Epithelial cell of esophagus (primary cell): ENCODE data around the gene ASB8.

Experiments used
- DNase-seq: peaks from one replicate; pipeline ENCODE4 v3.0.0; 2010; ENCODE audit warnings: low read depth
- H3K4me3 ChIP-seq: 2 replicates; pipeline ENCODE4 v1.5.1; 2011; ENCODE audit warnings: mild to moderate bottlenecking, low read length, control low read depth
- CTCF ChIP-seq: IDR thresholded peaks from 2 replicates; pipeline ENCODE4 v1.5.1; 2011; ENCODE audit warnings: low read depth, mild to moderate bottlenecking, low read length, control low read depth, inconsistent platforms; ENCODE audit not compliant: insufficient read depth; ENCODE audit errors: missing control alignments

ASB8 gene

GRCh38 chr12:48143898-48144297, 13.4 kb downstream of the ASB8 start:
- no peak for DNase-seq
- no peak overlapping the region for H3K4me3 ChIP-seq
- TF ChIP-seq CTCF: no peak

DNA sequence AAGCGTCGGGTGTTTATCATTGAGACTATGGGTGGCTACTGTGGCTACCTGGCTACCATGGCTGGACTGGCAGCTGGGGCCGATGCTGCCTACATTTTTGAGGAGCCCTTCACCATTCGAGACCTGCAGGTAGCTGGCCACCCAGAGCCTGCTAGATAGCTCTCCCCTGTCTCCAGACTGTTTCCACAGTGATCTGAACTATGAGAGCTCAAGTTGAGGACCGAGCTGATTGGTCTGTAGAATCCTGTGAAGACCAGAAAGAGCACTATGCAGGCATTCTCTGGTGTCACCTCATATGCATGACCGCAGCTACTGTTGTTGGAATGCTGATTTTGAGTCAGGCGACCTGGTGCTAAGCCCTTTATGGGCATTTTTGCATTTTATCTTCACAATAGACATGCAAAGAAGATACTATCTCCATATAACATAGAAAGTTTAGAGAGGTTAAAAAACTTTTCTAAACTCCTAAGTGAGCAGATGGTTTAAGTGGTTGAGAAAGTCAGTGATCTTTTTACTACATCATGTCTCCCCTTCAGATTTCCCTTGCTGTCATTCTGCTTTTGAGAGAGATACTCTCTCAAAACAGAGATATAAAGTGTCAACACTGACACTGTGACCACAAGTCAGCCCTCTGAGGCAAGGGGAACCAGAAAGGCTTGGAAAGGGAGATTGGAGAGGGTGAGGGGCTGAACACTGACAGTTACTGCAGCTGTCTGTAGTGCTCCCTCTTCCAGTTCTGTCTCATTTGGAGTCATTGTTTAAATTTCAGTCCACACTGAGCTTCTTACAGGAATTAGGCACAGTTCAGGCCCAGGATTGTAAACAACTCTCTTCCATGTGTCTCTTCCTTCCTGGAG, 14.3 kb downstream of the ASB8 start:
- H3K4me3 ChIP-seq: no peak overlapping the region
- no peak for TF ChIP-seq CTCF
- no peak for DNase-seq

DNA sequence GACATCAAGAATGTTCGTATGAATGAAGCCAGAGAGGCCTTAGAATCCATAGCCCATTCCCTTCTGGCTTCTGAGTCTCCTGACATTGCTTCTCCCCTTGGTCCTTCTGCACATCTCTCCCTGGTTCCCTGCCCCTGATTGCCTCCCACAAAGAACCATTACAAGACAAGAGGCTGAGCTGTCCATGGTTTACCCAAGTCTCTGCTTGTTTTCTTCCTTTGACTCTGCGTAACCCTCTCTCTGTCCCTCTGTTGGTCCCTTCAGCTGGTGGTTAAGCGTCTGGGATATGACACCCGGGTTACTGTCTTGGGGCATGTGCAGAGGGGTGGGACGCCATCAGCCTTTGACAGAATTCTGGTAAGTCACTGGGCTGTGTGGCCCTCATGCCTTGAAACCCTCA, 22.3 kb downstream of the ASB8 start:
- TF ChIP-seq CTCF: no peak
- no peak for DNase-seq
- H3K4me3 ChIP-seq: no peak overlapping the region

GRCh38 chr12:48132826-48133225, 24.5 kb downstream of the ASB8 start:
- DNase-seq: no peak
- no peak for TF ChIP-seq CTCF
- H3K4me3 ChIP-seq: no peak overlapping the region

GRCh38 chr12:48131517-48131916, 25.8 kb downstream of the ASB8 start:
- no peak overlapping the region for H3K4me3 ChIP-seq
- no peak for DNase-seq
- TF ChIP-seq CTCF: no peak

GRCh38 chr12:48129376-48129775, 27.9 kb downstream of the ASB8 start:
- no peak overlapping the region for H3K4me3 ChIP-seq
- no peak for TF ChIP-seq CTCF
- DNase-seq: no peak

DNA sequence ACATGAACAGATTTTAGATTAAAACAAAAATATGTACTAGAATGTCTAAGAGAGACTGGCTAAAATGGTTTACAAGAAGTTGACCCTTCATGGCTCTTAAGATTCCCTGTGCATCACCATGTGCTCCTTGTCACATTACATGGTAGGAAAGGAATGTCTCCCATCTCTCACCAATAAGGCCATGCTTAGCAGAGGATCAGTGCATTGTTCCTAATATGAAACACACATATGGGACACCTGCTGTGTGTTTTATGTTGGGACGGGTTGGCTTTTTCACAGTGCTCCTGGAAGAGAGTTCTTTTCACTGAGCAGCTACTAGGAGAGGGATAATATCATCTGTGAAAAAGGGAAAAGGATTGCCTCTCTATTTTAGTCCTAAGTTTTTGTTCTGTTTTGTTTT, 28.5 kb downstream of the ASB8 start:
- DNase-seq: no peak
- no peak for TF ChIP-seq CTCF
- H3K4me3 ChIP-seq: no peak overlapping the region
